Measurements from ENCODE around the gene CHD9.

DNA sequence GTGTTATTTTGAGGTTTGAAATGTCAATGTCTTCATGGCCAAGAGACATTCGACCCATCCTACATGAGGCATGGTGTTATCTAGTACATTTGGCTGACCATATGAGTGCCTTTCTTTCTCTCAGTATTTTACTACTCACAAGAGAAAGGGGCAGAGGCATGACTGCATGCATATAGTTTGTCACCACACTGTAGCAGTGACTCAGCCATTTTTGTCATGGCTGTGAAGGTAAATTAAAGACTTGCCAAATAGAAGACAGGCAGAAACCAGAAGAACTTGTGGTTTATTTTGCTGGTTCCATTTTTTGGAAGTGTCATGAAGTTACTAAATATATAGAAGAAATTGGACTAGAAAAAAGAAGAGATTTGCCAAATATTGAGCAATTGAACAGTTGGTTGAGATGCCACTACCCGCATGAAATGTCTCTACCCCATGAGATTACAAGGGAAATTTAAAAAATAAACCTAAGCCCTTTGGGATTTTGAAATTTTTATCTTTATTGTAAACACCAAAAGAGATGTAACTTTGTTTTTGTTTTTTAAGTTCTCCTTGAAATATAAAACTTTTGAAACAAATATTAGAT is 170.3 kb downstream of the CHD9 start:
- TF ChIP-seq, protein P1, sequence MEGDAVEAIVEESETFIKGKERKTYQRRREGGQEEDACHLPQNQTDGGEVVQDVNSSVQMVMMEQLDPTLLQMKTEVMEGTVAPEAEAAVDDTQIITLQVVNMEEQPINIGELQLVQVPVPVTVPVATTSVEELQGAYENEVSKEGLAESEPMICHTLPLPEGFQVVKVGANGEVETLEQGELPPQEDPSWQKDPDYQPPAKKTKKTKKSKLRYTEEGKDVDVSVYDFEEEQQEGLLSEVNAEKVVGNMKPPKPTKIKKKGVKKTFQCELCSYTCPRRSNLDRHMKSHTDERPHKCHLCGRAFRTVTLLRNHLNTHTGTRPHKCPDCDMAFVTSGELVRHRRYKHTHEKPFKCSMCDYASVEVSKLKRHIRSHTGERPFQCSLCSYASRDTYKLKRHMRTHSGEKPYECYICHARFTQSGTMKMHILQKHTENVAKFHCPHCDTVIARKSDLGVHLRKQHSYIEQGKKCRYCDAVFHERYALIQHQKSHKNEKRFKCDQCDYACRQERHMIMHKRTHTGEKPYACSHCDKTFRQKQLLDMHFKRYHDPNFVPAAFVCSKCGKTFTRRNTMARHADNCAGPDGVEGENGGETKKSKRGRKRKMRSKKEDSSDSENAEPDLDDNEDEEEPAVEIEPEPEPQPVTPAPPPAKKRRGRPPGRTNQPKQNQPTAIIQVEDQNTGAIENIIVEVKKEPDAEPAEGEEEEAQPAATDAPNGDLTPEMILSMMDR (IDR thresholded peaks at IDR 0.05) = no peak
- TF ChIP-seq POLR2A (IDR thresholded peaks at IDR 0.05) = no peak

Data from prostate gland (tissue), 2 donors.